Endothelial cell of umbilical vein (primary cell): ENCODE measurements around the gene CTDSPL. TPM values are rescaled to one million over a fixed set of nuclear protein-coding genes. Genes with fewer than 3 reads are reported as not detected.

Source experiments
- BruUV-seq: library from RNA; stranded (reverse); fragments of 400-500 nt; replicated peaks from 2 replicates; lab custom pipeline; 2021; lab: Mats Ljungman, UMichigan
- CTCF ChIA-PET: fragments of 300-600, 350-600 bp; sonication (Branson Sonifier 250); formaldehyde crosslinking; loops from one replicate; lab custom pipeline; 2021; ENCODE audit warnings: antibody characterized with exemption, inconsistent platforms; lab: Charles Lee
- POLR2A ChIA-PET: fragments of 300-600, 350-600 bp; sonication (Branson Sonifier 250); formaldehyde crosslinking; loops from one replicate; lab custom pipeline; 2021; ENCODE audit warnings: antibody characterized with exemption, inconsistent platforms; lab: Charles Lee
- DNase-seq: peaks from one replicate; pipeline ENCODE4 v3.0.0-alpha.2; 2011; ENCODE audit warnings: low read depth, low spot score
- FAIRE-seq: peaks from 2 replicates; lab custom pipeline; 2011; peaks lifted over from hg19 to GRCh38; lab: Jason Lieb, UNC
- H2AFZ ChIP-seq: 2 replicates; pipeline ENCODE4 v1.6.0; 2012; ENCODE audit warnings: low read depth, low read length, control low read depth, inconsistent platforms
- H3K27ac ChIP-seq: 2 replicates; pipeline ENCODE4 v1.5.1; 2011; ENCODE audit warnings: low read depth, mild to moderate bottlenecking, control low read depth, low read length, moderate library complexity; ENCODE audit not compliant: insufficient read depth
- H3K27me3 ChIP-seq, 2 experiments: 2 replicates each; pipeline versions ENCODE4 v1.6.0 to v1.6.1; 2011; ENCODE audit warnings: low read length in 2 of 2, mixed read lengths in 1 of 2; ENCODE audit not compliant: control insufficient read depth in 2 of 2, insufficient read depth in 2 of 2
- H3K36me3 ChIP-seq, 2 experiments: 2 replicates in 1 of 2; 3 replicates in 1 of 2; pipeline ENCODE4 v1.5.1; 2011; ENCODE audit warnings: low read length in 2 of 2, mild to moderate bottlenecking in 1 of 2, moderate library complexity in 1 of 2; ENCODE audit not compliant: control insufficient read depth in 2 of 2, insufficient read depth in 2 of 2; ENCODE audit errors: extremely low read depth in 1 of 2
- H3K4me1 ChIP-seq: 3 replicates; pipeline ENCODE4 v1.5.1; 2011; ENCODE audit warnings: mild to moderate bottlenecking, low read length; ENCODE audit not compliant: control insufficient read depth, insufficient read depth; ENCODE audit errors: extremely low read depth
- H3K4me2 ChIP-seq: 2 replicates; pipeline ENCODE4 v1.6.1; 2011; ENCODE audit warnings: low read length, control low read depth, mixed read lengths; ENCODE audit not compliant: insufficient read depth
- H3K4me3 ChIP-seq, 3 experiments: fragments of 200-600 bp in 1 of 3; sonication (generic), shearing (Covaris generic) in 1 of 3; replicated peaks in 1 of 3; 2 replicates each; pipeline ENCODE4 v1.5.1; 2011 to 2016; ENCODE audit warnings: control low read depth in 3 of 3, low read length in 3 of 3, mild to moderate bottlenecking in 2 of 3, inconsistent platforms in 1 of 3, low read depth in 1 of 3, moderate library complexity in 1 of 3; ENCODE audit not compliant: insufficient read depth in 1 of 3
- H3K79me2 ChIP-seq: 2 replicates; pipeline ENCODE4 v1.6.0; 2012; ENCODE audit warnings: low read length, inconsistent platforms; ENCODE audit not compliant: control insufficient read depth, insufficient read depth
- H3K9ac ChIP-seq: replicated peaks from 2 replicates; pipeline ENCODE3; 2011; ENCODE audit warnings: low read length, control low read depth; ENCODE audit not compliant: insufficient read depth; ENCODE audit errors: extremely low read depth
- H3K9me1 ChIP-seq: replicated peaks from 3 replicates; pipeline ENCODE4 v1.6.0; 2011; ENCODE audit warnings: mild to moderate bottlenecking, low read length; ENCODE audit not compliant: control insufficient read depth, insufficient read depth; ENCODE audit errors: extremely low read depth
- H3K9me3 ChIP-seq: replicated peaks from 2 replicates; pipeline ENCODE4 v1.5.1; 2012; ENCODE audit warnings: low read length, inconsistent platforms; ENCODE audit not compliant: control insufficient read depth, insufficient read depth
- H4K20me1 ChIP-seq: replicated peaks from 2 replicates; pipeline ENCODE3; 2011; ENCODE audit warnings: mild to moderate bottlenecking, low read length; ENCODE audit not compliant: control insufficient read depth, insufficient read depth; ENCODE audit errors: extremely low read depth
- EZH2 ChIP-seq: IDR thresholded peaks from 2 replicates; pipeline ENCODE4 v1.6.1; 2012; ENCODE audit warnings: borderline replicate concordance, low read depth, mild to moderate bottlenecking, moderate library complexity, low read length, inconsistent platforms; ENCODE audit not compliant: severe bottlenecking
- FOS ChIP-seq: IDR thresholded peaks from 2 replicates; pipeline ENCODE4 v1.6.1; 2011; ENCODE audit warnings: mild to moderate bottlenecking, low read length, moderate library complexity, borderline replicate concordance; ENCODE audit not compliant: insufficient read depth
- GATA2 ChIP-seq: IDR thresholded peaks from 2 replicates; pipeline ENCODE4 v1.7.0; 2011; ENCODE audit warnings: low read depth, mild to moderate bottlenecking, moderate library complexity, mixed read lengths, low read length; ENCODE audit not compliant: insufficient read length, insufficient read depth
- JUN ChIP-seq: IDR thresholded peaks from 2 replicates; pipeline ENCODE4 v1.6.1; 2011; ENCODE audit warnings: borderline replicate concordance, low read depth; ENCODE audit not compliant: insufficient read length, insufficient read depth
- MYC ChIP-seq: IDR thresholded peaks from one replicate; pipeline ENCODE4 v1.6.1; 2011; ENCODE audit warnings: mild to moderate bottlenecking, low read depth, low read length
- POLR2A ChIP-seq: IDR thresholded peaks from 2 replicates; pipeline ENCODE4 v1.6.1; 2012; ENCODE audit warnings: low read depth, mild to moderate bottlenecking, control low read depth, low read length
- POLR2AphosphoS5 ChIP-seq: IDR thresholded peaks from 2 replicates; pipeline ENCODE4 v1.6.1; 2012; ENCODE audit warnings: low read depth, mild to moderate bottlenecking, control low read depth, low read length, moderate library complexity; ENCODE audit not compliant: insufficient read depth
- dilution Hi-C: fragments of 300-500 bp; cut with MboI; formaldehyde crosslinking; loops from one replicate; pipeline ENCODE4 v1.15.0; 2019; ENCODE audit warnings: low sequenced_read_pairs; ENCODE audit not compliant: extremely low pct_ligation_motif_present
- intact Hi-C: fragments of 100-400 bp; cut with micrococcal nuclease; formaldehyde crosslinking; loops from one replicate; pipeline ENCODE4 v1.10.0; 2022
- polyA plus RNA-seq, 4 experiments: library from polyadenylated mRNA; depleted of rRNA in 3 of 4; stranded (reverse) in 3 of 4; unstranded in 1 of 4; fragments of >200 nt; gene quantifications; 2 replicates each; pipeline versions ENCODE4 v1.2.1 to v1.2.3, GENCODE V29; 2011 to 2012; ENCODE audit warnings: missing spikeins in 1 of 4
- total RNA-seq: library from RNA; stranded (reverse); gene quantifications from 2 replicates; pipeline ENCODE4 v1.2.3, GENCODE V29; 2021
- TF ChIP-seq, protein P1 (sequence below), 2 donors: IDR thresholded peaks; 1 replicate in 1 of 2; 2 replicates in 1 of 2; pipeline ENCODE4 v1.5.1; 2011; ENCODE audit warnings: low read length in 2 of 2, mild to moderate bottlenecking in 2 of 2, moderate library complexity in 2 of 2, control low read depth in 1 of 2, inconsistent platforms in 1 of 2, low read depth in 1 of 2; ENCODE audit not compliant: insufficient read depth in 1 of 2; ENCODE audit errors: extremely low read depth in 1 of 2
- TF ChIP-seq, protein P2 (sequence below): IDR thresholded peaks from 2 replicates; pipeline ENCODE4 v1.6.1; 2011; ENCODE audit not compliant: insufficient read depth, insufficient read length

The CTDSPL gene
- total and polyA plus RNA-seq, 2 donors (not counting 3 experiments of a cell fraction or from before 2014, with no cell fraction given), result 30.1 to 43.2 TPM

DNA sequence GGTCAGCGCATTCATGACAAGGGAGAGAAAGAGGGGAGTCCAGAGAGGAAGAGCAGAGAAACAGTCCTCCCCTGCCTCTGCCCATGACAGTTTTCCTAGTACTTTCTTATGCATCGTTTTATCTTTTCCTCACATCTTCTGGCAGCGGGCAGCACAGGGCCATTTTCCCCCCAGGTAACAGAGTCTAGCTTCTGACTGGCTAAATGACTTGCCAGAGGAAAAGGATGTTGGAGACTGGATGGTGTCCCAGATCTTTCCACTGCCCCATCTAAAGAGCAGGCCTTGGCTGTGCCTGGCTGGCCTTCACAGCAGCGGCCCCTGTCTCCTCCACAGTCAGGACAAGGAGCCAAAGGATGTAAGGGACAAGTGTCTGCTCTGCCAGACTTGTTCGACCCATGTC, 59.3 kb downstream of the CTDSPL start:
- Histone ChIP-seq H3K27ac (no peak overlapping the region), H3K27me3 (no peaks in the 10 kb centered on the region), H3K36me3 (peaks cover 0 to 3% of the 10 kb centered on the region in 2 experiments), H3K9ac (no peak overlapping the region), H4K20me1 (no peaks in the 10 kb centered on the region), H3K79me2 (no peaks in the 10 kb centered on the region), H2AFZ (no peak overlapping the region), H3K4me3 (no peak overlapping the region), H3K4me1 (peaks cover 2% of the 10 kb centered on the region), H3K4me2 (no peak overlapping the region), H3K9me1 (no peaks in the 10 kb centered on the region), H3K9me3 (no peaks in the 10 kb centered on the region)
- intact Hi-C loops, result no loop called here
- no peak for FAIRE-seq
- no TSS peak for BruUV-seq
- DNase-seq, result no peak
- ChIA-PET CTCF (interaction anchor here (1.3 to 3.4 kb wide), 3 partner anchors 8 to 47 kb away, joined by 3 to 16 read pairs (median 3); no protein-coding TSS in a partner anchor), POLR2A (no interaction called here)
- no peak for TF ChIP-seq FOS
- no peak for TF ChIP-seq JUN
- TF ChIP-seq EZH2, result no peak
- TF ChIP-seq, protein P1, sequence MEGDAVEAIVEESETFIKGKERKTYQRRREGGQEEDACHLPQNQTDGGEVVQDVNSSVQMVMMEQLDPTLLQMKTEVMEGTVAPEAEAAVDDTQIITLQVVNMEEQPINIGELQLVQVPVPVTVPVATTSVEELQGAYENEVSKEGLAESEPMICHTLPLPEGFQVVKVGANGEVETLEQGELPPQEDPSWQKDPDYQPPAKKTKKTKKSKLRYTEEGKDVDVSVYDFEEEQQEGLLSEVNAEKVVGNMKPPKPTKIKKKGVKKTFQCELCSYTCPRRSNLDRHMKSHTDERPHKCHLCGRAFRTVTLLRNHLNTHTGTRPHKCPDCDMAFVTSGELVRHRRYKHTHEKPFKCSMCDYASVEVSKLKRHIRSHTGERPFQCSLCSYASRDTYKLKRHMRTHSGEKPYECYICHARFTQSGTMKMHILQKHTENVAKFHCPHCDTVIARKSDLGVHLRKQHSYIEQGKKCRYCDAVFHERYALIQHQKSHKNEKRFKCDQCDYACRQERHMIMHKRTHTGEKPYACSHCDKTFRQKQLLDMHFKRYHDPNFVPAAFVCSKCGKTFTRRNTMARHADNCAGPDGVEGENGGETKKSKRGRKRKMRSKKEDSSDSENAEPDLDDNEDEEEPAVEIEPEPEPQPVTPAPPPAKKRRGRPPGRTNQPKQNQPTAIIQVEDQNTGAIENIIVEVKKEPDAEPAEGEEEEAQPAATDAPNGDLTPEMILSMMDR (IDR thresholded peaks at IDR 0.05; ENCODE audit: extremely low read depth in 1 of 2, insufficient read depth in 1 of 2, low read depth in 1 of 2, low read length in 2 of 2), result no peak
- TF ChIP-seq, protein P2, sequence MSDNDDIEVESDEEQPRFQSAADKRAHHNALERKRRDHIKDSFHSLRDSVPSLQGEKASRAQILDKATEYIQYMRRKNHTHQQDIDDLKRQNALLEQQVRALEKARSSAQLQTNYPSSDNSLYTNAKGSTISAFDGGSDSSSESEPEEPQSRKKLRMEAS, result no peak
- no peak for TF ChIP-seq POLR2A
- no peak for TF ChIP-seq MYC
- TF ChIP-seq POLR2AphosphoS5, result no peak
- no peak for TF ChIP-seq GATA2
- dilution Hi-C loops, result no loop called here
